GM12892 (cell line): Measurements from ENCODE around the gene GAS2.

ENCODE experiments used
- DNase-seq: peaks from one replicate; pipeline ENCODE4 v3.0.0; 2011; ENCODE audit not compliant: insufficient read length
- FAIRE-seq: peaks from 2 replicates; lab custom pipeline; 2011; peaks lifted over from hg19 to GRCh38; lab: Jason Lieb, UNC
- POLR2A ChIP-seq: IDR thresholded peaks from 2 replicates; pipeline ENCODE4 v1.6.1; 2011; ENCODE audit warnings: low read depth, low read length, control low read depth
- POLR2AphosphoS5 ChIP-seq: IDR thresholded peaks from 2 replicates; pipeline ENCODE4 v1.6.1; 2011; ENCODE audit warnings: low read depth, low read length, control low read depth
- TAF1 ChIP-seq: IDR thresholded peaks from 2 replicates; pipeline ENCODE4 v1.6.1; 2011; ENCODE audit warnings: low read depth, mild to moderate bottlenecking, control low read depth, low read length, borderline replicate concordance

GAS2 gene

DNA sequence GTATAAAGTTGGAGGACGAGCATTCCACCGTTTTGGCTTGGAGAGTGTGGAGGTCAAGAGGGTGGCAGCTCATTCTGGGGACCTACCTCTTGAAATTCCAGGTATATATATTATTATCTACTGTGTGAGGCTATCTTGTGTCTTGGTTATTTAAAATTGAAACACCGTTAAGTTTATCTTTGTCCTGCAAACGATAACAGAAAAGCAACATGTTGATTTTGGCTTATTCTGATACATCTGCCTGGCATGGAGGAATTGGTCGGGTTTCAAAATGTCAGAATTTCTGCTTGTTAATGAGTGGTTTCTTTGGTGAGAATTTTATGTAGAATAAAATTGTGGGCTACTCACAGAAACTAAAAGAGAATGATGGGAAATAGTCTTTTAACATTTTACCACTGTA lies 108.8 kb downstream of the GAS2 start:
- DNase-seq (no peak), FAIRE-seq (no peak)
- TF ChIP-seq TAF1 (no peak), POLR2A (no peak), POLR2AphosphoS5 (no peak)

DNA sequence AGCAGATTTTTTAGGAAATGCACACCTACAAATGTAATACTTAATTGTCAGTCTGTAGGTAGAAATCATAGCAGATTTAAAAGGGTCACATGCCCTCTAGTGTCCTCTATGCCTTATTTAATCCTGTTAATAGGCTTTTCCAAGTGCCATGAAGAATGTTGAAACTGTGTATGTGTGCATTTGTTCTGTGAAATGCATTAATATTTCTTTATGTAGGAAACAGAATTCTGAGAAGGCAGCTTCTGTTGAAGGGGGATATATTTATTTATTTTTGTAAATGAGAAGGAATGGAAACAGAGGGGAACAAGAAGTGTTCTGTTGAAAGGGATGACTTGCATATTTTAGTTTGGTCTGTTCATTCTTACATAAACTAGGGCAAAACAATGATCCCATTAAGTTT lies 112.2 kb downstream of the GAS2 start:
- TF ChIP-seq POLR2AphosphoS5 (no peak), TAF1 (no peak)
- DNase-seq: no peak
- no peak for FAIRE-seq

DNA sequence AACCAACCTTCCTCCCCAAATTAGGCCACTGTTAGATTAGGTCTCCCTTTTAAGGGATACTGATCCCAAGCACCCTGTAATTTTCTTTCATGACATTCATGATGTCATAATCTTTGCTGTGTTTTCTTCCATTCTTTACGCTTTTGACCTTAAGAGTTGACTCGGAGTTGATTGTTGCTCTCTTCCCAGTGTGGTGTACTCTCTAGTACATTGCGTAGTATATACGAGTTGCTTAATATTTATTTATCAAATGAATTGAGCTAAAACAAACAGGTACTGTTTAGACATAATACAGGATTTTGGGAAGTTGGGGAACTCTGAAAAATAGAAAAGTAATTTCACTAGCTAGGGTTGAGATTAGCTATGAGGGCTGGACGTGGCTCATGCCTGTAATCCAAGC lies 113.4 kb downstream of the GAS2 start:
- TF ChIP-seq POLR2AphosphoS5 (no peak), TAF1 (no peak), POLR2A (no peak)
- DNase-seq (no peak), FAIRE-seq (no peak)

DNA sequence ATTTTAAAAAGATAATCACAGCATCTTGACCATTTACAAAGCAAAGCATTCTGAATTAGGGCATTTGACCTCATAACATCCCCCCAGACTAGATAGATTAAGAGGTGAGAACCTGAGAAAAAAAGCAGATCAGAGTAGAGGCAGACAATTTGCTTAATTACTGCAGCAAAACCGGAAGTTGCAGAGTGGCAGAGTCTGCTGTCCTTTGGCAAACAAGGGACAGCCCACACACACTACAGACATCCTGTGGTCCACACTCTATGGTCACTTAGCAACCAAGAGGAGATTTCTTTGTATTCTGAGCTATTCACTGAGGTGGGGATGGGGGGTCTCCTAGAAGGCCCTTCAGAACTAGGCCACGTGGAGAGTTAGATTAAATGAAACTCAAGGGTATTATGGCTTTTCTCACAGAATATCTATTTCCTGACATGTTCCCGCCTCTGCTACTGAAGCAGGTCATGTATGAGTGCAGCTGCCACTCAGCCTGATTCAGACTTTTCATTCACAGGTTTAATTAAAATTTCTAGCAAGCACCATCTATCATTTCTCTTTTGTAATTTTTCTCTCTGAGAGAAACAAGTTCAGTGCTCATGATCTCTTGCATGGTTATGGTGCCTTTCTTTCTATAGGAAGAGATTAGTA lies 114.7 kb downstream of the GAS2 start:
- no peak for DNase-seq
- peak; percentile 71 for FAIRE-seq
- TF ChIP-seq POLR2AphosphoS5: no peak
- TF ChIP-seq POLR2A: no peak
- TF ChIP-seq TAF1: no peak

DNA sequence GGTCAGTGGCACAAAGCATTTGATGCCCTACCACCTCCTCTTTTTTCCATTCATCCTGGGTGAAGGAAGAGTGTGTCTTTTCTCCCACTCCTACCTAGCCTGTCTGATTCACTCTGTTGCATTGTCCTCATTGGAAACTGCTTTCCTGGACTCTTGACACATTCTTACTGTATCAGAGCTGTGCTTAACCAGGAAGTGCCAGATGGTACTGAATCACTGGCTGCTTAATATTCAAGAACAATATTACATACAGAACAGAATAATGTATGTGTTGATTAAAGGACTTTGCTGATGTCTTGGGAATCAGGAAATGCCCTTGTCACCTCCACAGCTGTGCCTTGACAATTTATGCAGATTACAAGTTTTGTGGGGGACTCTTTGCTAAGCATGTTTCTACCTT lies 118.8 kb downstream of the GAS2 start:
- FAIRE-seq: no peak
- no peak for DNase-seq
- TF ChIP-seq POLR2A (no peak), POLR2AphosphoS5 (no peak), TAF1 (no peak)

DNA sequence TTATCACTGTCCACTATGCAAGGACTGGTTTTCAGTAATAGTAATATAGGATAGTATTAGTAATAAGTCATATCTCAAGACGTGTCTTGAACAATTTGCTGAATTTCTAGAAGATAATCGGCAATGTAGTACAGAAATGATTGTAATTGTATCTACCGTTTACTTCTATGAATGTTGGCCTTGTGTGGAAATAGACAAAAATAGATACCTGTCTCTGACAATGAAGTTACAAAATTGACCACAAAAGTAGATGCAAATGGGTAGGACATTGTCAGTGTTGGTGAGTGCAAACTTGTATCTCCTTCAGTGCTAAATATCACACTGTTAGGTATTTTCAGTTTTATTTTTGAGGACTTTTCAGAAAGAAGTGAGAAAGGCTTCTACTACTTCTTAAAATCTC lies 120.1 kb downstream of the GAS2 start:
- no peak for DNase-seq
- peak; percentile 82 for FAIRE-seq
- TF ChIP-seq POLR2AphosphoS5 (no peak), TAF1 (no peak), POLR2A (no peak)

DNA sequence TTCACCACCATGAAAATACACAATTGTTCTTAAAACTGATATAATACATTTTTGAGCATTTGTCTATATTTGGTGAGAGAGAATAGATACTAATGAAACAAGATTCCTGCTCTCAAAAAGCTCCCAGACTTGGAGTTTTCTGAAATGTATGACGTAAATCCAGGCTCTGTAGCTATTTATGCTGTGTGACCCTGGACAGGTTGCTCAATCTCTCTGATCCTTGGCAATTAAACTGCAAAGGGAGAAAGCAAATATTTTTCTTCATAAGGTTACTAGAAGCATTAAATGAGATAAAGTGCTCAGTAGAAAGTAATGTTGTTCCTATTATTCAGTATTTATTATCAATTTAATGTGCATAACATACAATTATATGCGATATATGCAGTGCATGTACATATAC lies 120.6 kb downstream of the GAS2 start:
- FAIRE-seq: no peak

DNA sequence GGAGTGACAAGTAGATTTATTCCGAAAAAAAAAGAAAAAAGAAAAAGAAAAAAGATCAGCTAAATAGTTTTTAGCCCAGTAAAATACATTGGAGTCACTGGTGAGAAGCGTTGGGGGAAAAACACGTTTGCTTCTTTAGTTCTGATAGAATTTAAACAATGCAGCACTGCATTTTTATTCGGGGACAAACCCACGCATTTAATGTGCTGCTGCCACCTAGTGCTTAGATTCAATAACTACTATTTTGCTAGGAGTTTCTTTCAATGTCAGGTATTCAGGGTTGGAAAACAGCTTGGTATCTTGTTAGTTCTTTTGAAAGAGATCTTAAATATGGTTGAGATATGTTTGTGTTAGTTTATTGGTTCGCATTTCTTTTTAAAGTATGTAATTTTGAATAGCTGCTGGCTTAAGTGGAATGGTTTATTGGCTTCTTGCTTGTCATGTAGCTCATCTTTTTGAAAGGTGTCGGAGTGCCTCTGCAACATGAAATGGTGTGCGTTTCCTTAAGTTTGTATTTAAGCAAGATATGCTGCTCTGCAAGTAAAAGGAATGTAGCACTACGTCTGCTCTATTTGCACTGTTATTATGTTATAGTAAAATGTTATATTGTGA lies 121.2 kb downstream of the GAS2 start:
- no peak for TF ChIP-seq POLR2A
- DNase-seq: no peak
- FAIRE-seq: peak; percentile 68

More for the DNA sequence above, 120.6 kb downstream of the GAS2 start:
- no peak for DNase-seq
- TF ChIP-seq TAF1: no peak
- TF ChIP-seq POLR2AphosphoS5: no peak
- no peak for TF ChIP-seq POLR2A

DNA sequence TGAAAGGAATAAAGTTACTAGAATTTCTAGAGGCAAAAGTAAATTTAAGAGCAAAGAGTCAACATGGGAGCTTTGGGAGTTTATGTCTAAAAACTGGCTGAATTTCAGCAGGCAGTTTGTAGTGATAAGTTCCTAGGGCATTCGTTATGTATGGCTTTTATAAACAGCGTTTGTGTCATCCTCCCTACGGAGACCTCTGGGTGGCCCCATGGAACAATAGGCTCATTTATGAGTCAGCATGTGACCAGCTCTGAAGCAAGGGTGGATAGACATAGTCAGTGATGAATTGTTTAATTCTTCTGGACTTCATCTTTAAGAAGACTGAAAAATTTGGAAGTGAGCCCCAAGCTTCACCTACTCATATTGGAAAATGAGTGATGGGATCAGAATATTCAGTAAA lies 126.1 kb downstream of the GAS2 start:
- no peak for DNase-seq
- no peak for TF ChIP-seq POLR2A
- TF ChIP-seq POLR2AphosphoS5: no peak
- no peak for TF ChIP-seq TAF1
- no peak for FAIRE-seq

DNA sequence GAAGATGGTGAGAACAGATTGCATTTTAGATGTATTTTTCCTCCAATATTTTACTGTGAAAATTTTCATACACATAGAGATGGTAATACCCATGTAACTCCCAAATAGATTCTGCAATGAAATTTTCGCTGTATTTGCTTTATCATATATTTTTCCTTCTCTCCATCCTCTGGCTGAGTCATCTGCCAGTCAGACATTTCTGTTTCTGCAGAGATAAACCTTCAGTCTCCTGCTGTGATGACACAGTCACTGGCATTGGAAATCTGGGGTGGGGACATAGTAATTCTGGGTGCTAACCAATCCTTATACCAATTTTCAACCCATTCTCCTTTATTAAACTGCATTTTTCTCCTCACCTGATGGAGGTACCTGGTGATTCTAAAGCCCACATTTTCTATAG lies 129.5 kb downstream of the GAS2 start:
- DNase-seq (no peak), FAIRE-seq (no peak)
- TF ChIP-seq TAF1 (no peak), POLR2A (no peak), POLR2AphosphoS5 (no peak)

DNA sequence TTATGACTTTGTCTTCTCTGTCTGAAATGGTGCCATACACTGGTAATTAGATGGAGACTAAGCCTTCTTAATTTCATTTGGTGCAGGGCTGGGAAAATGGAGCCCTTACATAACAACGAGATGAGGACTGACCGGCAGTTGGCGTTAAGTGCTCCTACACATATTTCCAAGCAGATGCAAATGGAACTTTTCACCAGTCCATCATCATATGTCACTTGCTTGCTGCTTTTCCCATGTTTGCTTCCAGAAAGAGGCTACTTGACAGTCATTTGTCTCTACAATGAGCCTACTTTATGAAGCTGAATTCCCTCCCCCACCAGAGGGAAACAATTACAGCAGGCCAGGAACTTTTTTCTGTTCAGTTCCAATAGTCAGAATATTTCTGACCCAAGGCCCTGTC lies 130.6 kb downstream of the GAS2 start:
- TF ChIP-seq TAF1: no peak
- TF ChIP-seq POLR2AphosphoS5: no peak
- FAIRE-seq (no peak), DNase-seq (no peak)

DNA sequence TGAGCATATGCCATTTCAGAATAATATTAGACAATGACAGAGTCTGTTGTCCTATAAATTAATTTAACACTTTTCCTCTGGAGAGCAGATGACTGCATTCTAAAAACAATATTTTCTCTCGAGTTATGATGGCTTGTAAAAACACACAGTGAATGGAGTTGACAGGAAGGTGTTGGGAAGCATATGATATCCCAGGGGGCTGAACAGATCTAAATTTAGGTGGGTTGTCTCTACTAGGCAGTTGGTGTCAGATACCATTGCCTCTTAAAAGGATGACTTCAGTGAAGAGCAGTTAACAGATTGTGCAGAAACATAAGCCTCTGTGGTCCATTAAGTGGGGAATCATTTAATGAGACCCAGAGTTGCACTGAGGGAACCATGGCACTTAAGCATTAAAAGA lies 132.5 kb downstream of the GAS2 start:
- no peak for FAIRE-seq
- TF ChIP-seq POLR2AphosphoS5: no peak
- no peak for TF ChIP-seq POLR2A
- no peak for TF ChIP-seq TAF1
- DNase-seq: no peak
